Neuronal stem cell (in vitro differentiated cells): ENCODE measurements around the gene ZSWIM1.

Source experiments
- DNase-seq: peaks from one replicate; pipeline ENCODE4 v3.0.0-alpha.2; 2013; ENCODE audit warnings: low spot score
- H2AFZ ChIP-seq: one replicate; pipeline ENCODE4 v1.6.1; 2013; ENCODE audit warnings: mild to moderate bottlenecking, low read length, inconsistent platforms
- H2AK5ac ChIP-seq: 2 replicates; pipeline ENCODE4 v1.6.1; 2013; ENCODE audit warnings: low read depth, mild to moderate bottlenecking, inconsistent platforms, low read length, moderate library complexity, mixed read lengths
- H2BK120ac ChIP-seq: 2 replicates; pipeline ENCODE4 v1.6.1; 2013; ENCODE audit warnings: low read depth, mild to moderate bottlenecking, inconsistent platforms, low read length, moderate library complexity, mixed read lengths
- H2BK12ac ChIP-seq: one replicate; pipeline ENCODE4 v1.6.1; 2013; ENCODE audit warnings: low read length, inconsistent platforms
- H2BK15ac ChIP-seq: 2 replicates; pipeline ENCODE4 v1.6.1; 2013; ENCODE audit warnings: mild to moderate bottlenecking, low read length, inconsistent platforms, mixed read lengths
- H2BK5ac ChIP-seq: one replicate; pipeline ENCODE4 v1.6.1; 2013; ENCODE audit warnings: inconsistent platforms, mild to moderate bottlenecking, low read length, moderate library complexity
- H3K14ac ChIP-seq: one replicate; pipeline ENCODE4 v1.6.1; 2013; ENCODE audit warnings: low read length, inconsistent platforms
- H3K18ac ChIP-seq: 2 replicates; pipeline ENCODE4 v1.6.1; 2013; ENCODE audit warnings: low read length, inconsistent platforms
- H3K23ac ChIP-seq: 2 replicates; pipeline ENCODE4 v1.6.1; 2013; ENCODE audit warnings: low read depth, mild to moderate bottlenecking, mixed read lengths, low read length, inconsistent platforms; ENCODE audit not compliant: poor library complexity
- H3K27ac ChIP-seq: replicated peaks from 3 replicates; pipeline ENCODE4 v1.5.1; 2013; ENCODE audit warnings: low read length, inconsistent platforms
- H3K27me3 ChIP-seq, 3 experiments: 2 replicates each; pipeline ENCODE4 v1.6.1; 2013; ENCODE audit warnings: low read length in 3 of 3, mild to moderate bottlenecking in 2 of 3, inconsistent platforms in 1 of 3, low read depth in 1 of 3, mixed read lengths in 1 of 3, moderate library complexity in 1 of 3; ENCODE audit not compliant: control insufficient read depth in 3 of 3, insufficient read depth in 3 of 3
- H3K36me3 ChIP-seq, 2 donors: replicated peaks in 1 of 2; 2 replicates each; pipeline ENCODE4 v1.6.1; 2013; ENCODE audit warnings: low read length in 2 of 2; ENCODE audit not compliant: control insufficient read depth in 2 of 2, insufficient read depth in 2 of 2
- H3K4ac ChIP-seq: 2 replicates; pipeline ENCODE4 v1.6.1; 2013; ENCODE audit warnings: inconsistent platforms, mild to moderate bottlenecking, low read length, moderate library complexity
- H3K4me1 ChIP-seq, 2 donors: 1 replicate in 1 of 2; 2 replicates in 1 of 2; pipeline ENCODE4 v1.6.1; 2013; ENCODE audit warnings: low read length in 2 of 2, low read depth in 1 of 2; ENCODE audit not compliant: control insufficient read depth in 2 of 2, insufficient read depth in 1 of 2
- H3K4me2 ChIP-seq: one replicate; pipeline ENCODE4 v1.6.1; 2013; ENCODE audit warnings: mild to moderate bottlenecking, low read length, inconsistent platforms; ENCODE audit not compliant: insufficient read depth, poor library complexity, severe bottlenecking
- H3K4me3 ChIP-seq, 2 donors: 2 replicates each; pipeline ENCODE4 v1.5.1; 2013; ENCODE audit warnings: low read length in 2 of 2, mild to moderate bottlenecking in 2 of 2, inconsistent platforms in 1 of 2, moderate library complexity in 1 of 2
- H3K79me1 ChIP-seq: one replicate; pipeline ENCODE4 v1.6.1; 2013; ENCODE audit warnings: low read depth, mild to moderate bottlenecking, inconsistent platforms, low read length, moderate library complexity
- H3K9ac ChIP-seq: one replicate; pipeline ENCODE4 v1.6.1; 2013; ENCODE audit warnings: mild to moderate bottlenecking, low read depth, low read length, inconsistent platforms; ENCODE audit not compliant: poor library complexity
- H3K9me3 ChIP-seq, 2 donors: replicated peaks in 1 of 2; 2 replicates each; pipeline versions ENCODE3 to v1.6.1; 2013; ENCODE audit warnings: low read length in 2 of 2, mild to moderate bottlenecking in 2 of 2, inconsistent platforms in 1 of 2, low read depth in 1 of 2, mixed read lengths in 1 of 2, moderate library complexity in 1 of 2; ENCODE audit not compliant: control insufficient read depth in 2 of 2, insufficient read depth in 1 of 2
- H4K8ac ChIP-seq: one replicate; pipeline ENCODE4 v1.6.1; 2013; ENCODE audit warnings: low read depth, mild to moderate bottlenecking, inconsistent platforms, low read length, moderate library complexity
- H4K91ac ChIP-seq: one replicate; pipeline ENCODE4 v1.6.1; 2013; ENCODE audit warnings: low read length, low read depth, mild to moderate bottlenecking, inconsistent platforms; ENCODE audit not compliant: poor library complexity
- WGBS, 2 donors: extraction: QIAGEN DNeasy Blood & Tissue Kit; methylation state at CpG; one replicate each; pipeline ENCODE4 v1.1.7; 2013; ENCODE audit warnings: missing lambda C conversion rate in 2 of 2, mixed read lengths in 1 of 2; ENCODE audit not compliant: insufficient read length in 2 of 2, insufficient replicate concordance in 1 of 2; ENCODE audit errors: extremely low coverage in 2 of 2; 5-methylcytosine and 5-hydroxymethylcytosine counted together

The ZSWIM1 gene

GRCh38 chr20:45882469-45883099 is 1.6 kb downstream of the ZSWIM1 start:
- Histone ChIP-seq H3K79me1 (peaks cover 1% of the 10 kb centered on the region), H3K18ac (no peak overlapping the region), H2BK12ac (no peak overlapping the region), H3K27me3 (no peaks in the 10 kb centered on the region), H3K4me3 (no peak overlapping the region), H3K4me2 (no peak overlapping the region), H3K9ac (no peak overlapping the region), H2BK120ac (no peak overlapping the region), H2BK15ac (no peak overlapping the region), H3K36me3 (peaks cover 21 to 54% of the 10 kb centered on the region in 2 donors), H4K8ac (no peak overlapping the region), H3K9me3 (peaks cover 0 to 1% of the 10 kb centered on the region in 2 donors), H2BK5ac (no peak overlapping the region), H3K14ac (no peak overlapping the region), H3K4ac (no peak overlapping the region), H3K23ac (no peak overlapping the region), H4K91ac (no peak overlapping the region), H3K4me1 (peaks cover 0 to 3% of the 10 kb centered on the region in 2 donors), H3K27ac (no peak overlapping the region), H2AK5ac (no peak overlapping the region), H2AFZ (no peak overlapping the region)
- WGBS, 2 donors = no CpG with 5 or more reads among the region's 4 CpGs
- no peak for DNase-seq

DNA sequence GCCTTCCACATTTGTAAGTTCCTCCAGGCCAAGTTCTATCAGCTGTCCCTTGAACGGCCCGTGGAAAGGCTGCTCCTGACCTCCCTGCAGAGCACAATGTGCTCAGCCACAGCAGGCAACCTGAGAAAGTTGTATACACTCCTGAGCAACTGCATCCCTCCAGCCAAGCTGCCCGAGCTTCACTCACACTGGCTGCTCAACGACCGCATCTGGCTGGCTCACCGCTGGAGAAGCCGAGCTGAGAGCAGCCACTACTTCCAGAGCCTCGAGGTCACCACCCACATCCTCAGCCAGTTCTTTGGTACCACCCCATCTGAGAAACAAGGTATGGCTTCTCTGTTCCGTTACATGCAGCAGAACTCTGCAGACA is 2.1 kb downstream of the ZSWIM1 start:
- WGBS, 2 donors = no CpG with 5 or more reads among the region's 9 CpGs
- no peak overlapping the region for H2BK5ac ChIP-seq
- H3K9ac ChIP-seq = no peak overlapping the region
- H3K79me1 ChIP-seq = peaks cover 1% of the 10 kb centered on the region
- no peak overlapping the region for H2BK120ac ChIP-seq
- H3K23ac ChIP-seq = no peak overlapping the region
- no peak overlapping the region for H2BK12ac ChIP-seq
- H2BK15ac ChIP-seq = no peak overlapping the region
- H3K14ac ChIP-seq = no peak overlapping the region
- no peak overlapping the region for H3K27ac ChIP-seq
- H4K91ac ChIP-seq = no peak overlapping the region
- H3K4me3 ChIP-seq = no peak overlapping the region
- peaks cover 19 to 51% of the 10 kb centered on the region in 2 donors for H3K36me3 ChIP-seq
- H3K9me3 ChIP-seq = peaks cover 0 to 1% of the 10 kb centered on the region in 2 donors
- no peak overlapping the region for H3K4me2 ChIP-seq
- no peaks in the 10 kb centered on the region for H3K27me3 ChIP-seq
- DNase-seq = no peak
- H2AK5ac ChIP-seq = no peak overlapping the region
- no peak overlapping the region for H4K8ac ChIP-seq
- H3K4ac ChIP-seq = no peak overlapping the region
- peaks cover 0 to 3% of the 10 kb centered on the region in 2 donors for H3K4me1 ChIP-seq
- no peak overlapping the region for H3K18ac ChIP-seq
- no peak overlapping the region for H2AFZ ChIP-seq

- peaks cover 0 to 7% (median 0%) of the 10 kb centered on the region in 3 experiments for H3K27me3 ChIP-seq
- H4K91ac ChIP-seq = no peak overlapping the region
- H3K14ac ChIP-seq = no peak overlapping the region
- WGBS, 2 donors = no CpG with 5 or more reads among the region's 19 CpGs
- H3K23ac ChIP-seq = no peak overlapping the region
- DNase-seq = no peak
- H2BK15ac ChIP-seq = no peak overlapping the region
- H3K36me3 ChIP-seq = peaks cover 19 to 46% of the 10 kb centered on the region in 2 donors
- H3K9me3 ChIP-seq = peaks cover 0 to 1% of the 10 kb centered on the region in 2 donors
- H3K27ac ChIP-seq = no peak overlapping the region
- H2BK12ac ChIP-seq = no peak overlapping the region
- H3K18ac ChIP-seq = no peak overlapping the region
- no peak overlapping the region for H2AK5ac ChIP-seq
- no peak overlapping the region for H3K4me2 ChIP-seq
- H2BK120ac ChIP-seq = no peak overlapping the region
- no peak overlapping the region for H2BK5ac ChIP-seq
- H4K8ac ChIP-seq = no peak overlapping the region
- H3K4me3 ChIP-seq = no peak overlapping the region
- H2AFZ ChIP-seq = no peak overlapping the region
- H3K79me1 ChIP-seq = peaks cover 2% of the 10 kb centered on the region
- no peak overlapping the region for H3K4ac ChIP-seq
- H3K9ac ChIP-seq = no peak overlapping the region
- peaks cover 3 to 5% of the 10 kb centered on the region in 2 donors for H3K4me1 ChIP-seq
Observed at GRCh38 chr20:45886590-45887345, 5.7 kb downstream of the ZSWIM1 start.

GRCh38 chr20:45887346-45887715 is 6.3 kb downstream of the ZSWIM1 start, which contains the start of gene SPATA25:
TSS of gene SPATA25 (minus strand) at chr20:45887622. CDS start at chr20:45887590, 32 bp downstream.
- Histone ChIP-seq H2BK120ac (no peak within 1 kb of the TSS), H3K4ac (no peak within 1 kb of the TSS), H3K79me1 (peaks cover 2% of the 10 kb centered on the region), H3K4me1 (peaks cover 5 to 6% of the 10 kb centered on the region in 2 donors), H4K8ac (no peak within 1 kb of the TSS), H3K36me3 (peaks cover 19 to 45% of the 10 kb centered on the region in 2 donors), H3K18ac (no peak within 1 kb of the TSS), H3K9ac (no peak within 1 kb of the TSS), H2BK12ac (no peak within 1 kb of the TSS), H2AK5ac (no peak within 1 kb of the TSS), H2AFZ (no peak within 1 kb of the TSS), H3K23ac (no peak within 1 kb of the TSS), H3K9me3 (peaks cover 0 to 1% of the 10 kb centered on the region in 2 donors), H4K91ac (no peak within 1 kb of the TSS), H3K27ac (no peak within 1 kb of the TSS), H3K27me3 (peaks cover 0 to 7% (median 0%) of the 10 kb centered on the region in 3 experiments), H3K14ac (no peak within 1 kb of the TSS), H3K4me3 (no peak within 1 kb of the TSS), H2BK15ac (no peak within 1 kb of the TSS), H3K4me2 (no peak within 1 kb of the TSS), H2BK5ac (no peak within 1 kb of the TSS)
- no peak for DNase-seq
- WGBS, 2 donors = no CpG with 5 or more reads among the region's 8 CpGs
